H9 (cell line): Measurements from ENCODE around the gene CEP152. TPM values are rescaled to one million over a fixed set of nuclear protein-coding genes. Genes with fewer than 3 reads are reported as not detected.

Source experiments
- DNase-seq: peaks from one replicate; pipeline ENCODE4 v3.0.0-alpha.2; 2017
- H2AFZ ChIP-seq: one replicate; pipeline ENCODE4 v1.6.1; 2013; ENCODE audit warnings: mild to moderate bottlenecking, low read length, control low read depth, moderate library complexity
- H2AK5ac ChIP-seq: 2 replicates; pipeline ENCODE4 v1.6.1; 2013; ENCODE audit warnings: low read length, control low read depth, mixed read lengths; ENCODE audit not compliant: insufficient read length
- H2BK120ac ChIP-seq: one replicate; pipeline ENCODE4 v1.6.1; 2013; ENCODE audit warnings: low read depth, mild to moderate bottlenecking, low read length, control low read depth, inconsistent platforms; ENCODE audit not compliant: poor library complexity, severe bottlenecking
- H2BK12ac ChIP-seq: 2 replicates; pipeline ENCODE4 v1.6.1; 2013; ENCODE audit warnings: low read length, control low read depth, mixed read lengths, low read depth; ENCODE audit not compliant: insufficient read length
- H2BK15ac ChIP-seq: 2 replicates; pipeline ENCODE4 v1.6.1; 2013; ENCODE audit warnings: low read depth, low read length, control low read depth
- H2BK20ac ChIP-seq: one replicate; pipeline ENCODE4 v1.6.1; 2013; ENCODE audit warnings: low read depth, mild to moderate bottlenecking, low read length, control low read depth, inconsistent platforms; ENCODE audit not compliant: poor library complexity, severe bottlenecking
- H2BK5ac ChIP-seq: 2 replicates; pipeline ENCODE4 v1.6.1; 2013; ENCODE audit warnings: low read length, control low read depth, mixed read lengths; ENCODE audit not compliant: insufficient read length
- H3K14ac ChIP-seq: 2 replicates; pipeline ENCODE4 v1.6.1; 2013; ENCODE audit warnings: low read length, control low read depth; ENCODE audit not compliant: insufficient read depth
- H3K18ac ChIP-seq: 2 replicates; pipeline ENCODE4 v1.6.1; 2013; ENCODE audit warnings: low read depth, mild to moderate bottlenecking, mixed read lengths, low read length, control low read depth; ENCODE audit not compliant: insufficient read length
- H3K23ac ChIP-seq: 2 replicates; pipeline ENCODE4 v1.6.1; 2013; ENCODE audit warnings: low read length, control low read depth, mixed read lengths, low read depth; ENCODE audit not compliant: insufficient read length
- H3K23me2 ChIP-seq: 2 replicates; pipeline ENCODE4 v1.6.1; 2013; ENCODE audit warnings: low read depth, mild to moderate bottlenecking, mixed read lengths, low read length, control low read depth; ENCODE audit not compliant: insufficient read length, poor library complexity, severe bottlenecking
- H3K27ac ChIP-seq: 2 replicates; pipeline ENCODE4 v1.5.1; 2013; ENCODE audit warnings: low read length, control low read depth, mixed read lengths, low read depth; ENCODE audit not compliant: insufficient read length
- H3K27me3 ChIP-seq: 2 replicates; pipeline ENCODE4 v1.6.1; 2013; ENCODE audit warnings: low read length, control low read depth, inconsistent platforms; ENCODE audit not compliant: insufficient read depth
- H3K4ac ChIP-seq: 2 replicates; pipeline ENCODE4 v1.6.1; 2013; ENCODE audit warnings: low read depth, mild to moderate bottlenecking, control low read depth, inconsistent platforms, low read length, moderate library complexity
- H3K4me1 ChIP-seq: 2 replicates; pipeline ENCODE4 v1.6.1; 2013; ENCODE audit warnings: low read length, control low read depth, inconsistent platforms; ENCODE audit not compliant: insufficient read depth
- H3K4me2 ChIP-seq: 2 replicates; pipeline ENCODE4 v1.6.1; 2013; ENCODE audit warnings: low read length, control low read depth, mixed read lengths; ENCODE audit not compliant: insufficient read length, insufficient read depth
- H3K56ac ChIP-seq: 2 replicates; pipeline ENCODE4 v1.6.1; 2013; ENCODE audit warnings: low read depth, mild to moderate bottlenecking, mixed read lengths, low read length, control low read depth; ENCODE audit not compliant: insufficient read length
- H3K79me1 ChIP-seq: 2 replicates; pipeline ENCODE4 v1.6.1; 2013; ENCODE audit warnings: low read depth, mild to moderate bottlenecking, moderate library complexity, low read length, control low read depth, inconsistent platforms; ENCODE audit not compliant: insufficient read depth, poor library complexity, severe bottlenecking
- H3K79me2 ChIP-seq: 2 replicates; pipeline ENCODE4 v1.6.1; 2013; ENCODE audit warnings: low read length, control low read depth, inconsistent platforms; ENCODE audit not compliant: insufficient read depth
- H3K9ac ChIP-seq: 2 replicates; pipeline ENCODE4 v1.6.1; 2013; ENCODE audit warnings: low read length, control low read depth, mixed read lengths; ENCODE audit not compliant: insufficient read length; ENCODE audit errors: extremely low read depth
- H3K9me3 ChIP-seq: one replicate; pipeline ENCODE4 v1.6.1; 2013; ENCODE audit warnings: low read depth, low read length, inconsistent platforms; ENCODE audit not compliant: control insufficient read depth
- H3T11ph ChIP-seq: one replicate; pipeline ENCODE4 v1.6.1; 2013; ENCODE audit warnings: mild to moderate bottlenecking, low read length, control low read depth, inconsistent platforms
- H4K20me1 ChIP-seq: one replicate; pipeline ENCODE4 v1.6.1; 2013; ENCODE audit not compliant: control insufficient read depth, insufficient read length, insufficient read depth
- H4K5ac ChIP-seq: 2 replicates; pipeline ENCODE4 v1.6.1; 2013; ENCODE audit warnings: low read depth, mild to moderate bottlenecking, mixed read lengths, low read length, control low read depth; ENCODE audit not compliant: insufficient read length
- H4K8ac ChIP-seq: replicated peaks from 2 replicates; pipeline ENCODE4 v1.6.1; 2013; ENCODE audit warnings: low read length, control low read depth, mixed read lengths, low read depth; ENCODE audit not compliant: insufficient read length
- H4K91ac ChIP-seq: 2 replicates; pipeline ENCODE4 v1.6.1; 2013; ENCODE audit warnings: low read depth, mild to moderate bottlenecking, moderate library complexity, mixed read lengths, low read length, control low read depth; ENCODE audit not compliant: insufficient read length
- H3K27ac Mint-ChIP-seq, 3 experiments: 2 replicates in 2 of 3; 3 replicates in 1 of 3; pipeline ENCODE4 v1.8.0; 2020 to 2021; ENCODE audit warnings: mixed read lengths in 3 of 3, mild to moderate bottlenecking in 1 of 3, moderate library complexity in 1 of 3
- H3K27me3 Mint-ChIP-seq: 2 replicates; pipeline ENCODE4 v1.8.0; 2021; ENCODE audit warnings: low read depth, mild to moderate bottlenecking, moderate library complexity, mixed read lengths
- H3K36me3 Mint-ChIP-seq, 3 experiments: 2 replicates in 2 of 3; 3 replicates in 1 of 3; pipeline ENCODE4 v1.8.0; 2020 to 2021; ENCODE audit warnings: low read depth in 3 of 3, mixed read lengths in 3 of 3; ENCODE audit not compliant: insufficient read depth in 1 of 3
- H3K4me1 Mint-ChIP-seq, 2 experiments: 2 replicates each; pipeline ENCODE4 v1.8.0; 2020; ENCODE audit warnings: mixed read lengths in 2 of 2
- H3K4me3 Mint-ChIP-seq, 2 experiments: 2 replicates in 1 of 2; 3 replicates in 1 of 2; pipeline ENCODE4 v1.8.0; 2020 to 2021; ENCODE audit warnings: mild to moderate bottlenecking in 2 of 2, mixed read lengths in 2 of 2, moderate library complexity in 1 of 2
- H3K9me3 Mint-ChIP-seq, 2 experiments: 2 replicates in 1 of 2; 3 replicates in 1 of 2; pipeline ENCODE4 v1.8.0; 2020; ENCODE audit warnings: mild to moderate bottlenecking in 2 of 2, mixed read lengths in 2 of 2, moderate library complexity in 1 of 2
- CTCF ChIP-seq: fragments of 200-600 bp; sonication (generic); conservative IDR thresholded peaks from 3 replicates; pipeline ENCODE4 v1.8.0; 2021; ENCODE audit warnings: antibody characterized with exemption, mild to moderate bottlenecking
- WGBS: extraction: QIAGEN DNeasy Blood & Tissue Kit; methylation state at CpG from one replicate; pipeline ENCODE4 v1.1.7; 2013; ENCODE audit warnings: missing lambda C conversion rate, low lambda C conversion rate, mixed read lengths; ENCODE audit not compliant: insufficient read length; ENCODE audit errors: extremely low coverage; 5-methylcytosine and 5-hydroxymethylcytosine counted together
- total RNA-seq: library from RNA; stranded (reverse); gene quantifications from 2 replicates; pipeline ENCODE4 v1.2.1, GENCODE V29; 2021

The CEP152 gene
- total RNA-seq, 1 experiment from 2014 or later = 10.9 TPM

DNA sequence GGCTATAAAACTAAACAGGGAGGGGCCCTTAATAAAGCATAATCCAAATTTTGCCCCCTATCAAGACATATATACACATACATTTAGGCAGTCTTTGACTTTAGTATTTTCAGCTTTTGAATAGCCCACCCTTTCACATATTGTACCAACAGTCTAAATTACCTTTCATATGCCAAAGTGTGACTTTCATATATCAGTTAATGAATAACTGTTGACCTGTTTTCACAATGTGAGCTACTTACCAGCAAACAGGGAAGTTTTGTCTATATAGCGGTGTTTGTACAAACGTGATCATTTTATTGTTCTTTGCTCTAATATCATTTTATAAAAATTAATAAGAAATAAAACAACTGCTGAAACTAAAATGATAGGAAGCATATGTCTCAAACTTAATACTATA is 28.0 kb downstream of the CEP152 start:
- no peaks in the 10 kb centered on the region for H3K4me1 ChIP-seq
- no peak for DNase-seq
- no peaks in the 10 kb centered on the region for H3K9me3 Mint-ChIP-seq
- no peak overlapping the region for H2BK20ac ChIP-seq
- H3K23me2 ChIP-seq = no peaks in the 10 kb centered on the region
- H2AFZ ChIP-seq = no peak overlapping the region
- H4K20me1 ChIP-seq = no peaks in the 10 kb centered on the region
- H3K4ac ChIP-seq = no peak overlapping the region
- H3T11ph ChIP-seq = no peak overlapping the region
- H3K4me3 Mint-ChIP-seq = no peak overlapping the region
- no peaks in the 10 kb centered on the region for H3K9me3 ChIP-seq
- no peak overlapping the region for H3K56ac ChIP-seq
- H2AK5ac ChIP-seq = no peak overlapping the region
- no peak overlapping the region for H3K27ac Mint-ChIP-seq
- no peaks in the 10 kb centered on the region for H3K27me3 Mint-ChIP-seq
- H4K91ac ChIP-seq = no peak overlapping the region
- no peak overlapping the region for H3K14ac ChIP-seq
- WGBS = no CpG with 5 or more reads among the region's 2 CpGs
- H3K79me2 ChIP-seq = no peaks in the 10 kb centered on the region
- peaks cover 9 to 31% (median 16%) of the 10 kb centered on the region in 3 experiments; a peak in 6 of 7 replicates for H3K36me3 Mint-ChIP-seq
- H4K5ac ChIP-seq = no peak overlapping the region
- no peak overlapping the region for H3K27ac ChIP-seq
- H3K79me1 ChIP-seq = no peaks in the 10 kb centered on the region
- no peak overlapping the region for H2BK15ac ChIP-seq
- no peak overlapping the region for H3K18ac ChIP-seq
- no peak overlapping the region for H2BK5ac ChIP-seq
- no peak overlapping the region for H4K8ac ChIP-seq
- H3K4me1 Mint-ChIP-seq = no peaks in the 10 kb centered on the region
- H2BK12ac ChIP-seq = no peak overlapping the region
- H2BK120ac ChIP-seq = no peak overlapping the region
- no peak for TF ChIP-seq CTCF
- no peak overlapping the region for H3K23ac ChIP-seq
- no peak overlapping the region for H3K4me2 ChIP-seq
- no peak overlapping the region for H3K9ac ChIP-seq
- no peaks in the 10 kb centered on the region for H3K27me3 ChIP-seq
